Neuron (in vitro differentiated cells): ENCODE measurements around the gene UPK3A.

Experiments used
- H2AFZ ChIP-seq: one replicate; pipeline ENCODE4 v1.6.1; 2013; ENCODE audit warnings: low read depth, mild to moderate bottlenecking, inconsistent platforms, low read length, moderate library complexity
- H3K27me3 ChIP-seq: one replicate; pipeline ENCODE4 v1.6.1; 2013; ENCODE audit warnings: low read length; ENCODE audit not compliant: insufficient read depth
- H3K36me3 ChIP-seq: one replicate; pipeline ENCODE4 v1.6.1; 2013; ENCODE audit warnings: low read length; ENCODE audit not compliant: insufficient read depth
- H3K4me1 ChIP-seq: one replicate; pipeline ENCODE4 v1.6.1; 2013; ENCODE audit warnings: low read length; ENCODE audit not compliant: insufficient read depth
- H3K4me3 ChIP-seq: 2 replicates; pipeline ENCODE4 v1.5.1; 2013; ENCODE audit warnings: mild to moderate bottlenecking, low read length, moderate library complexity
- H3K9me3 ChIP-seq: one replicate; pipeline ENCODE4 v1.6.1; 2013; ENCODE audit warnings: low read length

Gene UPK3A

DNA sequence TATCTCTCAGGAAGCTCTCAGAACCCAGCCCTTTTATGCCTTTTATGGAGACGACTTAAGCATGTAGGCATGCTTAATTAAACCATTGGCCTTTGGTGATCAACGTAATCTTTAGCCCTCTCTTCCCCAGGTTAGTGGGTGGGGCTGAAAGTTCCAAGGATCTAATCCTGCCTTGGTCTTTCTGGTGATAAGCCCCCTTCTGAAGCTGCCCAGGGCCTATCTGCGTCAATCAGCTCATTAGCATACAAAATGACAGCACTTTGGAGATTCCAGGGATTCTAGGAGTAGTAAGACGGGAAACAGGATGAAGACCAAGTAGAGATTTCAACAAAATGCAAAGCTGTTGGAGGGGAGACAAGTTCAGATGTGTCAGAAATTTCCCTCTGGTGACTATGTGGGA is 28.1 kb downstream of the UPK3A start:
- no peak overlapping the region for H3K4me3 ChIP-seq
- no peak overlapping the region for H2AFZ ChIP-seq
- no peaks in the 10 kb centered on the region for H3K9me3 ChIP-seq
- H3K36me3 ChIP-seq: no peaks in the 10 kb centered on the region
- peaks cover 20% of the 10 kb centered on the region for H3K4me1 ChIP-seq
- H3K27me3 ChIP-seq: no peaks in the 10 kb centered on the region

GRCh38 chr22:45314054-45314721 is 29.4 kb downstream of the UPK3A start:
- H3K4me3 ChIP-seq: no peak overlapping the region
- H3K36me3 ChIP-seq: no peaks in the 10 kb centered on the region
- H2AFZ ChIP-seq: no peak overlapping the region
- H3K4me1 ChIP-seq: peaks cover 30% of the 10 kb centered on the region
- H3K27me3 ChIP-seq: no peaks in the 10 kb centered on the region
- H3K9me3 ChIP-seq: no peaks in the 10 kb centered on the region

DNA sequence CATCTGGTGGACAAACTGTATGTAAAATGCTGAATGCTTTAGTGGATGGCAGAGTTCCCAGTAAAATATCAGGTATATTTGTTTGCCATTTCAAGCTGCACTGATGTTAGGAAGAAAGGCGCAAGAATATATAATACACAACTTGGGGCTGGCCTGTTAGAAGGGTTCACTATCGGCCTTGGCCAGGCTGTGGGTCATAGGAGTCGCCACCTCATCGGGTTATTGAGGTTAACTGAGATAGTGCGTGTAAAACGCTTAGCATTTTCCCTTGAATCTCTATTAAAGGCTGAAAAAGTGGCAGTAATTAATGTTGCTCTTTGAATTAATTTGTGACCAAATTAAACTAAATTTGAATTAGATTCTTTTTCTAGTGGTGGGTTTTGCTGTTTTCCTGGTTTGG is 30.0 kb downstream of the UPK3A start:
- Histone ChIP-seq H3K4me1 (peaks cover 35% of the 10 kb centered on the region), H3K4me3 (no peak overlapping the region), H3K9me3 (no peaks in the 10 kb centered on the region), H2AFZ (no peak overlapping the region), H3K36me3 (no peaks in the 10 kb centered on the region), H3K27me3 (no peaks in the 10 kb centered on the region)

GRCh38 chr22:45316796-45317526 is 32.2 kb downstream of the UPK3A start:
- Histone ChIP-seq H3K36me3 (no peaks in the 10 kb centered on the region), H2AFZ (no peak overlapping the region), H3K4me3 (no peak overlapping the region), H3K27me3 (no peaks in the 10 kb centered on the region), H3K9me3 (no peaks in the 10 kb centered on the region), H3K4me1 (peaks cover 24% of the 10 kb centered on the region)

- Histone ChIP-seq H3K36me3 (peaks cover 4% of the 10 kb centered on the region), H3K9me3 (no peaks in the 10 kb centered on the region), H3K27me3 (no peaks in the 10 kb centered on the region), H3K4me3 (no peak overlapping the region), H3K4me1 (peaks cover 24% of the 10 kb centered on the region), H2AFZ (no peak overlapping the region)
Observed at GRCh38 chr22:45317551-45318167, 32.9 kb downstream of the UPK3A start.

GRCh38 chr22:45318168-45318557 is 33.4 kb downstream of the UPK3A start:
- Histone ChIP-seq H2AFZ (no peak overlapping the region), H3K4me1 (peaks cover 24% of the 10 kb centered on the region), H3K4me3 (peak overlapping the region; percentile 3), H3K27me3 (no peaks in the 10 kb centered on the region), H3K9me3 (no peaks in the 10 kb centered on the region), H3K36me3 (peaks cover 7% of the 10 kb centered on the region)

GRCh38 chr22:45318558-45319323 is 34.0 kb downstream of the UPK3A start:
- peaks cover 24% of the 10 kb centered on the region for H3K4me1 ChIP-seq
- H3K36me3 ChIP-seq: peaks cover 8% of the 10 kb centered on the region
- H2AFZ ChIP-seq: no peak overlapping the region
- H3K27me3 ChIP-seq: no peaks in the 10 kb centered on the region
- peak overlapping the region; percentile 3 for H3K4me3 ChIP-seq
- no peaks in the 10 kb centered on the region for H3K9me3 ChIP-seq

GRCh38 chr22:45319324-45319685 is 34.6 kb downstream of the UPK3A start:
- no peaks in the 10 kb centered on the region for H3K27me3 ChIP-seq
- no peaks in the 10 kb centered on the region for H3K9me3 ChIP-seq
- peaks cover 14% of the 10 kb centered on the region for H3K36me3 ChIP-seq
- no peak overlapping the region for H3K4me3 ChIP-seq
- H2AFZ ChIP-seq: no peak overlapping the region
- H3K4me1 ChIP-seq: peaks cover 24% of the 10 kb centered on the region

DNA sequence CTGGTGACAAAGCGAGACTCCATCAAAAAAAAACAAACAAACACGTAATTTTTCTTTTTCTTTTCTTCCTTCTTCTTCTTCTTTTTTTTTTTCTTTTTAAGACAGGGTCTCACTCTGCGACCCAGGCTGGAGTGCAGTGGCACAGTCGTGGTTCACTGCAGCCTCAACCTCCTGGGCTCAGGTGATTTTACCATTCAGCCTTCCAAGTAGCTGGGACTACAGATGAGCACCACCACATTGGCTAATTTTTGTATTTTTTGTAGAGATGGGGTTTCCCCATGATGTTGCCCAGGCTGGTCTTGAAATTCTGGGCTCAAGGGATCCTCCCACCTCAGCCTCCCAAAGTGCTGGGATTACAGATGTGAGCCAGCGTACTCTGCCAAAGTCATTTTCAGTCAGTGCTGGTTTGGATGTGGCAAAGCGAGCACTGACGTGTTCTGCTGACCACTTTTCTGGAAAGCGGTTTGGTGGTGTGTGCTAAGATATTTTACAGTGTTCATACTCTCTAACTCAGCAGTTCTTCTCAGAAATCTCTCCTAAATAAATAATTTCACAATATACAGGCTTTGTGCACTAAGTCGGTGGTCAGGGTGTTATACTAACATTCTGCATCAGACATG is 35.7 kb downstream of the UPK3A start:
- peaks cover 16% of the 10 kb centered on the region for H3K36me3 ChIP-seq
- H3K27me3 ChIP-seq: no peaks in the 10 kb centered on the region
- H2AFZ ChIP-seq: no peak overlapping the region
- H3K4me1 ChIP-seq: peaks cover 24% of the 10 kb centered on the region
- no peak overlapping the region for H3K4me3 ChIP-seq
- H3K9me3 ChIP-seq: no peaks in the 10 kb centered on the region

GRCh38 chr22:45321827-45322226 is 37.1 kb downstream of the UPK3A start:
- H3K4me1 ChIP-seq: peaks cover 24% of the 10 kb centered on the region
- no peak overlapping the region for H2AFZ ChIP-seq
- H3K27me3 ChIP-seq: no peaks in the 10 kb centered on the region
- no peaks in the 10 kb centered on the region for H3K9me3 ChIP-seq
- H3K4me3 ChIP-seq: no peak overlapping the region
- H3K36me3 ChIP-seq: peaks cover 16% of the 10 kb centered on the region

GRCh38 chr22:45322873-45323525 is 38.2 kb downstream of the UPK3A start:
- Histone ChIP-seq H2AFZ (no peak overlapping the region), H3K36me3 (peaks cover 16% of the 10 kb centered on the region), H3K4me3 (no peak overlapping the region), H3K27me3 (no peaks in the 10 kb centered on the region), H3K4me1 (peaks cover 17% of the 10 kb centered on the region), H3K9me3 (no peaks in the 10 kb centered on the region)

GRCh38 chr22:45323695-45324094 is 38.9 kb downstream of the UPK3A start:
- Histone ChIP-seq H3K4me1 (peaks cover 10% of the 10 kb centered on the region), H3K27me3 (no peaks in the 10 kb centered on the region), H2AFZ (no peak overlapping the region), H3K36me3 (peaks cover 17% of the 10 kb centered on the region), H3K9me3 (no peaks in the 10 kb centered on the region), H3K4me3 (no peak overlapping the region)
